GM18498 (cell line): Measurements from ENCODE around the gene GGT6.

Source experiments
- ATAC-seq: cut with Tn5 transposase; IDR thresholded peaks from one replicate; pipeline ENCODE4 v1.9.1; 2021; ENCODE audit warnings: mild to moderate bottlenecking, moderate library complexity; ENCODE audit not compliant: unreplicated experiment

Gene GGT6

GRCh38 chr17:4527566-4528125, 32.7 kb downstream of the GGT6 start:
- ATAC-seq, result no peak

GRCh38 chr17:4527134-4527533, 33.2 kb downstream of the GGT6 start:
- ATAC-seq, result no peak

- no peak for ATAC-seq
Observed at GRCh38 chr17:4525691-4526397, 34.5 kb downstream of the GGT6 start.

DNA sequence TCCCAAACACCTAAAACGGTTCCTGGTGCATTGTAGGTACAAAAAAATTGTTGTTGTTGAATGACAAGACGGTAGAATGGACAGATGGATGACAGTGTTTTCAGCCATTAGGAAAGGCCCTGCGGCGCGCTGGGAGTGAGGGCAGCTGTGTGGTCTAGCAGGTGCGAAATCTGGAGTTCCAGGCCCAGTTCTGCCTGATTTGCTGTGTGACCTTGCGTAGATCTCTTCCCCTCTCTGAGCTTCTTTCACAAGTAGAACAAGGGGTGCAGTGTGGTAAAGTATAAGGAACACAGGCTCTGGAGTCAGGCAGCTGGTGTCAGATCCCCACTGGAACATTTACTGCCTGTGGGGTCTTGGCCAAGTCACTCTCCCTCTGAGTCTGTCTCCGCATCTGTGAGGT, 36.4 kb downstream of the GGT6 start:
- ATAC-seq, result no peak

- no peak for ATAC-seq
Observed at GRCh38 chr17:4522661-4523060, 37.7 kb downstream of the GGT6 start.

DNA sequence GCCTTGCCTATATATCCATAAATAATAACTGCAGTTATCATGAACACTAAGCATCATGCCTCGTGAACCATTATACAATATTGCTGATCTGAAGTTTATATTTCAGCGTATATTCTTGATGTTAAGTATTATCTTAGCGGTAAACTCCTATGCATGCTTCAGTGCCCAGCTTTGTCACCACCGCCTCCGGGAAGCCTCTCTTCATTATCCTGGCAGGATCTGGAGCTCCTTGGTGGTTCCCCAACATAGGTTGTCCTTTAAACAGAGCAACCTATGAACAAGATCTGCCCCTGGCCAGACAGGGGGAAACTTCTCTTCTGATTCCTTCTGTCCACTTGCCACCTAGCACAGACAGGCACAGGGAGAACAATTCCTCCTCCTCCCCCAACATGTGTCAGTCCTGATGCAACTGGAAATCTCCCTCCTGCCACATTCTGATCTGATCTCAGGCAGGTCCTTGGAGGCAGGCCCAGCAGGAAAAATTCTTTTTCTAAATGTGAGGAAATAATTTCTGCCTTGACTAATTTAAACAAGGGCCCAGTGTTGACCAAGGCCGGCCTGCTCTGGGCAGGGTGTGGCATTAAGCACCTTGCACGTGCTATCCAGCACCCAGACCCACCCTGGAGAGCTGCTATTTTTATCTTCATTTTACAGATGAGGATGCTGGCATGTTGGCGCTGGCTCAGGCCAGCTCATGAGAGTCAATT, 39.3 kb downstream of the GGT6 start:
- ATAC-seq, result no peak

- ATAC-seq, result no peak
Observed at GRCh38 chr17:4520060-4520893, 40.1 kb downstream of the GGT6 start.

GRCh38 chr17:4519361-4519788, 41.0 kb downstream of the GGT6 start:
- ATAC-seq, result no peak

DNA sequence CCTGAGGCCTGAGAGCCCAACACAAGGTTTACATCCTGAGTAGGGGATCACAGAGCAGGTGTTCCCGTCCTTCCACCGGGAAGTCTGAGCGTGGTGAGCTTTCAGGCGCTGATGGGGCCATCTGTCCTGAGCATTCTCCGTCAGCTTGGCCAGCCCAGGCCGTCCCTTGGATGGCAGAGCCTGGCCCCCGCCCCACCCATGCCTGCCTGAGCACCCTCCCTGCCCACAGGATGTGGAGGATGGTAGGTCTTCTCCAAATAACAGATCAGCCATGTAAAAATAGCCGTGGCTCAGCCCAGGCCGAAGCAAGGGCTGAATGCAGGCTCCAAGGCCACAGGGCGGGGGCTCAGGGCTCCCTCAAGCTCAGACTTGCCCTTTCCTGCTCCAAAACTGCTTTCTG, 41.5 kb downstream of the GGT6 start:
- ATAC-seq, result no peak

DNA sequence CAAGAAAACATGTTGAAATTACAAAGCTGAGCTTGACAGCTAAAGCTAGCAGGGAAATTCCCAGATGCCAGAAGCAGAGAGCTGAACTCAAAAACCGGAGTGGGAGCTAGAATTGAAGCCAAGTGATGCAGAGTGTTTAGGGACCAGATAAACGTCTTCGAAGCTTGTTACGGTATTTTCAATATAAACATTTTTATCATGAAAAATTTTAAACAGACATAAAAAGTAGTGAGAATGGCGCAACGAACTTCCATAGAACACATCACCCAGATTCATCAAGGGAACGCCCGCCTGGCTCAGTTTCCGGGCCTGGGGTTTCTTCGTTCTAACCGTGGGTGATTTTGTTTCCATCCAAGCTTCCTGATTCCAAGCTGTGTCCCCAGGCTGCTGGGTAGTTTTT, 43.6 kb downstream of the GGT6 start:
- ATAC-seq, result no peak

DNA sequence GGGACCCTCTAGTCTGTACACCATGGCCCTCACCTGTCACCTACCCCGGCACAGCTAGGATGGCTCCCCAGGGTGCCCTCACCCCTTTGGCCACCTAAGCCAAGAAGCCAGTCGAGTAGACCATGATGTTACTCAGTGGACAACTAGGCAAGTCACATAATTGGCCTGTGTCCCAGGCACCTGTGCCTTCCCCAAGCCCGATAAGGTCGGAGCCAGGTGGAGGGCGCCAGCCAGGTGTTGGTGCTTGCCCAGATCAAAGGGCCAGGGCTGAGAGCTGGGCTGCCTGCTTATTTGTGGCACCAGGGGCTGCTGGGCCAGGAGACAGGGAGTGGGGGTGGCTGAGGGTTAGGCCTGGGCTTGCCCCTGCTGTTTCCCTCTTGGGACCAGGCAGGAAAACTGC, 44.9 kb downstream of the GGT6 start:
- ATAC-seq, result no peak

DNA sequence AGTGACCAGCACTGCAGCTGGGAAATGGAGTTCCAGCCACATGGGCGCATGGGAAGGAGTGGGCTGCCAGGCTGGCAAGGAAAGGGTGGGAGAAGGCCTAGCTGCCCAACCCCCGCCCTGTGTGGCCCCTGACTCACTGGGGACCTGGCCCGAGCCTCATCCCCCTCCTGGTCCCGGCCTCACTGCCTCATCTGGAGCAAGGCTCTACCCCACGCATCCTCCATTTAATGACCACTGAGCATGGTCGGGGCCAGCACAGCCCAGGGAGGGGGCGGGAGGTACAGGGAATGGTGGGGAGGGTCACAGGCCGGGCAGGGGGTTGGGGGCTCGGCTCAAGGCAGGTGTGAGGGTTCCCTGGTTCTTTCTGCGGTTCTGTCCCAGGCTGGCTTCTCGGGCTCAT, 45.6 kb downstream of the GGT6 start:
- no peak for ATAC-seq

- ATAC-seq, result no peak
Observed at GRCh38 chr17:4514206-4514605, 46.2 kb downstream of the GGT6 start.

- ATAC-seq, result no peak
Observed at GRCh38 chr17:4513113-4514032, 47.0 kb downstream of the GGT6 start.

DNA sequence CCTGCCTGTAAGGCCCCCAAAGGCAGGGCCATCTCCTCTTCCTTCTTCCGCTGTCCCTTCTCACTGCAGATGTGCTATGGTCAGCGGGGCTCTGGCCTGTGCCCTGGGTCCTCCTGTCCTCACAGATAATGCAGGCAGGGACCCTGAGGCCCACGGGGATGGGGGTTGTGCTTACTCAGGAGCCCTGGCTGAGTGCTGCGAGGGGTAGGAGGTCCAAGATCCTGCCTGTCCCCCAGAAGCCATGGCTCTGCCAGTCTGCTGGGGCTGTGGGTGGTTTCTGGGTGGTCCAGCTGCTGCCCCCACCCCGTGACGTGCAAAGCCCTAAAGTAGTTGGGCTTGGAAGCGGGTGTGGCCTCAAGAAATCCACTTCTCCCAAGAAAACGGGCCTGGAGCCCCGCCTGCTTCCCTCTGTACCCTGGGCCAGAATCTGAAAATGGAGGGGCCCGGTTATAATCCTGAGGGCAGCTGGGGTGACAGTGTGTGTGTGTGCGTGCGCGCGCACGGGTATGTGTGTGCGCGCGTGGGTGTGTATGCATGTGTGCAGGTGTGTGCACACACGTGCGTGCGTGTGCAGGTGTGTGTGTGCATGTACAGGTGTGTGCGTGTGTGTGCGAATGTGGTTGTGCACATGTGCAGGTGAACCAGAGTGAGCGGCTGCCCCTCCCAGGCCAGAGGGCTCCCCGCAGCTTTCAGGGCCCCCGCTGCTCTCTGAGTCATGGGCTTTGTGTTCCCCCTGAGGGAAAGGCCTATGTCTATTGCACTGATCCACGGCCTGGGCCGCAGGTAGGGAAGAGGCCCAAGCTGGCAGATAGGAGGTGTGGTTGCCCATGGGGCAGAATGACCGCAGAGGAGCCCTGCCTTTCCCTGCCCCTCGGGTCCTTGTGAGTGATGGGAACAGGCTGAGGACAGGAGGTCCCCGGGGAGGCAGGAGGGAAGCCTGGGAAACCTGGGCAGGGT, 47.9 kb downstream of the GGT6 start:
- no peak for ATAC-seq

- no peak for ATAC-seq
Observed at GRCh38 chr17:4511199-4511932, 49.0 kb downstream of the GGT6 start.

GRCh38 chr17:4510618-4510941, 49.8 kb downstream of the GGT6 start:
- ATAC-seq, result no peak

DNA sequence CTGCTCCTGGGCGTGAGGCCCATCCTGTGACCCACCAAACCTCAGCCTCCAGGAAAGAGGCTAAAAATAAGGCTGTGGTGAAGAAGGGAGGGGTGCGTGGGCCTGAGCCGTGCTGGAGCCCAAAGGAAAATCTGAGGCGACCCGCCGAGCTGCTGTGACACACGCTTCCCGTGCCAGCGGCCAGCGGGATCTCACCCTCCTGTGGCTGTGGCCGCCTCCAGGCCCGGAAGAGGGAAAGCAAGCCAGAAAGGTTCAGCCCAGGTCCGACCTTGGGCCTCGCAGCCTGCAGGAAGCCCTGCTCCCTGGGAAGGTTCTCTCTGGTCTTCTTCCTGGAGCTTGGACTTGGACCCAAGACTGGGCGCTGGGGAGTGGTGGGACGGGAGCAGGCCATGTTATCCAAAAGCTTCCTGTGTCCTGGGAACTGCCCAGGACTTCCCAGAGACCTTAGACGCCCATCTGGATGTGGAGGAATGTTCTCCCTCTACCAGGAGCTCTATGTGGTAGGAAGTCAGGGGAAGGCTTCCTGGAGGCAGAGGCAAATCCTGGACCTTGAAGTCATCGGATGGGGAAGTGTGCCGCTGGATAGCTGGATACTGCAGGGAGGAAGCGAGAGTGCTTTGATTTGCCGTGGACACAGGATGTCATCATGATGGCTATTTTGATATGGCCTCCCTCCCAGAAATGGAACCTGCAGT, 50.3 kb downstream of the GGT6 start:
- ATAC-seq, result no peak
